Amygdala (tissue), 56 donors: Measurements from ENCODE around the gene OSBPL2.

Experiments used
- DNase-seq, 56 donors: peaks; one replicate each; lab custom pipeline; 2025; lab: John Stamatoyannopoulos, UW

Gene OSBPL2

DNA sequence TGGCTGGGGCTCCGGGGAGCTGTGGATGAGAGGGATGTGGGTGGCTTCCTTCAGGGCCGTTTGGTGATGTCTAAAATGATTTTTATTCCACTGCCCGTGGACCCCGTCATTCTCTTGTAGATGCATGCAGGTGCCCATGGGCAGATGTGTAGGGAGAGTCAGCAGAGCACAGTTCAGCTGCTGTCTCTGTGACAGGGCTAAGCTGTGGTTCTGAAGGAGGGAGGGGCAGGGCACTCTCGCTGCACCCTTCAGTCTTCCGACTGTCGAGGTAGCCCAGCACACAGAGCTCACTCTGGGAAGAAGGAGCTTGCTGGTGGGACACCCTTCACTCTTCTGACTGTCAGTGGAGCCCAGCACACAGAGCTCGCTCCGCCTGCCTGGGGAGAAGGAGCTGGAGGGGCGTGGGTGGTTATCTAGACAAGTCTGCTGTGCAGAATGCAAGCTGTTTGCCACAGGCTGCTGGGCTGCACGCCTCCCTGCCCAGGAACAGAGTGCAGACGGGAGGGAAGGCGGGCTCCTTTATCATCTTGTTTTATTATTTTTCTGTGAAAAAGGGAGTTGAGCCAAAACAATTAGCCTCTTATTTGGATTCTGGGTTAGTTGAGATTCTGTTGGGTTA lies 36.1 kb downstream of the OSBPL2 start:
- DNase-seq = peak in 38 of 56 donors; percentile 6 to 86 (median 44)

DNA sequence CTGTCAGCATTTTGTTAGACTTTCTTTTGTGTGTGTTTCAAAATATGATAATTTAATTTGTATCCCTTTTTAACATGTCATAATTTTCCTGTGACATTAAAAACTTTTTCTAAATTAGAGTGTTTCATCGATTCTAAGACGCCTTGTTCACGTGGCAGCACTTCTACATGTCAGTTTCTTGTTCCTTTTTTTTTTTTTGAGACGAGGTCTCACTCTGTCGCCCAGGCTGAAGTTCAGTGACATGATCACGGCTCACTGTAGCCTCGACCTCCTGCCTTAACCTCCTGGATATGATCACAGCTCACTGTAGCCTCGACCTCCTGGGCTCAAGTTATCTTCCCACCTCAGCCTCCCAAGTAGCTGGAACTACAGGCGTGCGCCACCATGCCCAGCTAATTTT lies 36.9 kb downstream of the OSBPL2 start:
- no peak for DNase-seq

DNA sequence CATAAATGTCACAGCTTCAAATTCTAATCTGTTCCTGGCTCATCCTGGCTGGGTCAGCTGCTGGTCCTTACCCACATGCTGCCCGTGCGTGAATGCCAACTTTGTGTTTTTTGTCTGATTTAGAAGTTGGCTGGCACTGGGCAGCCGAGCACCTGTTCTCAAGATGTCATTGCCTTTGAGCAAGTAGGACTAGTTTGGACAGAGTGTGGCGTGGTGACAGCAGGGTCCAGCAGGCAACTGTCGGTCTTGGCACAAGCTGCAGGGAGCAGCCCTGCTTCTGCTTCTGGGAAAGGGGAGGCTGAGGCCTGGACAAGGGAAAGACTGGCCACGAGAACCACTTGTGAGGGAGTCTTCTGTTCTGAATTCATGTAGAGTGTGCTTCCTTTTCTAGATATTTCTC lies 38.1 kb downstream of the OSBPL2 start:
- peak in 21 of 56 donors; percentile 7 to 59 (median 25) for DNase-seq

DNA sequence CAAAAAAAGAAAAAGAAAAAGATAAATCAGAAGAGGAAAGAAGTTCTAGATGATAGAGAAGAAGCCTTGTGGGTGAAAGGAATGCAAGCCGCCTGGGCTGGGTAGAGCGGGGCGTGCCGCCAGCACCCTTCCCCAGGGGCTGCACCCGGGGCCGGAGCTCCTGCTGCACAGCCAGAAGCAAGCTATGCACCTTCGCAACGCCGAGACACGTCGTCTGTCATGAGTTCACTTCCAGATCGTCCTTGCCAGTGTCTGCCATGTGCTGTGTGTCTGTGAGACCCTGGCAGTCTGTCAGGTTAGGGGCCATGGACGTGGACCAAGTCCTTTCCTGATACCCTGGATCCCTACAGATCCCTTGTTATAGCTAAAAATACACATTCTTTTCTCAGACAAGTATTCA lies 38.9 kb downstream of the OSBPL2 start:
- no peak for DNase-seq

DNA sequence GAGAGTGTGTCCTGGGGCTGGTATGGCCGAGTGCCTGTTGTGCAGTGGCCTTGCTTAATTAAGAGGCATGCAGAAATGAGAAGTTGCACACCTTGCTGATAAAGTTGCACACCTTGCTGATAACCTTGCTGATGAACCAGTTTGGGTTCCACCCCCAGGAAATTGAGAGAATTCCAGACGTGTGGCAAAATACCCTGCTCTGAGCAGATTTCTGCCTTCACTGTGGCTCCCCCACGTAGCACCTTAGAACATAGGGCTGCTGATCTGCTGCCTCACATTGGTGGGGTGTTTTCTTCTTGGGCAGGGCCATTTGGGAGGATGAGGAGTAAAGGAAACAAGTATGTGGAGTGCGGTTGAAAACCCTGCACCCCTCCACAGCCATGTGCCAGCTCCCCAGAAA lies 42.0 kb downstream of the OSBPL2 start:
- no peak for DNase-seq

DNA sequence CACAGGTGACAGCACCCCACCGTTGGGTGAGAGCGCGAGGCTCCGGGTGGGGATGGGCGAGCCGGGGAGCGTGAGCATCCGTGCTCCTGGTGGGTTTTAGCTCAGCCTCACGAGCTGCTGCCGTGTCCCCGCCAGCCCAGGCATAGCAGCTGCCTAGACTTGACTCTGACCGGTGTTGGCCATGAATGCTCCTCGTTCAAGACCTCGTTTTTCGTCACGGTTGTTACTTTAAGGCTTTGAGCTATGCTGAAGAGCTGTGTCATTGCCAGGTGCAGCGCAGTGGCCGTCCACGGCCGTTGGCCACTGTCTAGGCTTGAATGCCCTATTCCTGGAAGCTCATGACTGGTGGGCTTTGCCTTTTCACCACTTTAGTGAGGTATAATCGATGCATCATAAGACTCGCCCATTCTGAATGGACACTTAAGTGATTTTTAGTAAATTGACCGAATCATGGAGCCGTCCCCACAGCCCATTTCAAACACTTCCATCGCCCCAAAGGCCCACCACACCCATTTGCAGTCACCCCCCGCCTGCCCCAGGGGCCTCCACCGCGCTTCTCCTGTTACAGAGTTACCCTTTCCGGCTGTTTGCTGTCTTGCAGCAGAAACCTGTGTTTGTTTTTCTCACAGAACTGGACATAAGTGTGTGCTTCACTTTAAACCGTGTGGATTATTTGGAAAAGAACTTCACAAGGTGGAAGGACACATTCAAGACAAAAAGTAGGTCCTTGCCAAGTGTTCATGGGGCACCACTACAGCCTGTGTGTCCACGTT lies 43.0 kb downstream of the OSBPL2 start:
- no peak for DNase-seq

DNA sequence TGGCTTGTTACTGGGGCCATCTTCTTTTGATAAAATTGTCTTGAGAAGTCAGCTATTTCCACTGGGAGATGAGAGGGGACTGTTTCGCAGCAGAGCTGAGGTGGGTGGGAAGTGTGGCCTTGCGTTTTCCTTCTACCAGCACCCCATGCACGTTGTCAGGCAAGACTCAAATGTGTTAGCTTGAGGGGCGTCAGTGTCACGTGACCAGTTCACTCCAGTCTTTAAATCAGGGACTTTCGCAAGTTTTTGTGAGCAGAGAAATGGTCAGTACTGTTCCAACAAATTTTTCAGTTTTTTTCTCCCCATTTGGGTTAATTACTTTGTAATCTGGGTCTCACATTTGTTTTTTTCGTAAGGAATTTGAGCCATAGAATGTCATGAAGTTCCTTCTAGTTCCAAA lies 43.8 kb downstream of the OSBPL2 start:
- DNase-seq = no peak

DNA sequence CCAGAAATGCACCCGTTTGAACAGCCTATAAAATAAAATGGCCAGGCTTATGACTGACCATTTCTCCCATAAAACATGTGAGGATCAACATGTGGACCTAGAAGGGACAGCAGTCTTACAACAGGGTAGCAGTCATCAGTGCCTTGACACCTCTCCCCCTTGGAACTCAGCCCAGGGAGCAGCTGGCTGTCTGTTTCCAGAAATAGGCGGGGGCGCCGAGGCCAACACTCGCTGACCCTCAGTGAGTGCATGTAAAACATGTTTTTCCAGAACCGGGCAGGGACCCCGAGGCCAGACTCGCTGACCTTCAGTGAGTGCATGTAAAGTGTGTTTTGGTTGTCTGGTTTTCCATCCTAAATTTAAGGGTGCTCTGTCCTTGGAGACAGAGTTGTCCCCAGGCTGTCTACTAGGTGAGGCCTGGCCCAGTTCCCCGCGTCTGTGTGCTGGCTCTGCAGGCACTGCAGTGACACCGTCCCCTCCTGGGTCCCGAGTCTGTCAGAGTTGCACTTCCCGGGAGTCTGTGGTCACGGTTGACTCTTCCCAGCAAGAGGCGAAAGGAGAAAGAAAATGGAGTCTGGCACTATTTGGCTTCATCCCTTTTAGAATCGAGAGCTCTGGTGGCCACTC lies 44.7 kb downstream of the OSBPL2 start:
- DNase-seq = no peak

DNA sequence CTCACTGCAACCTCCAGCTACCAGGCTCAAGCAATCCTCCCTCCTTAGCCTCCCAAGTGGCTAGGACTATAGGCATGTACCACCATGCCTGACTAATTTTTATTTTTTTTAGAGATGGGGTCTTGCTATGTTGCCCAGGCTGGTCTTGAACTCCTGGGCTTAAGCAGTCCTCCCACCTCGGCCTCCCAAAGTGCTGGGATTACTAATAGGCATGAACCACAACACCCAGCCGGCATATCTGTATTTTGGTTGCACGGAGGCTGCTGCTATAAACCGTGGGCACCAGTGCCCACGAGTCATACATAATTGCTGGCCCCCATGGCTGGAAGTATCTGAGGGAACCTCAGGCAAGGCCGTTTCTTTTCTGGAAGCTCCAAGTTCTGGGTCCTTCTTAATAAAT lies 46.1 kb downstream of the OSBPL2 start:
- no peak for DNase-seq

DNA sequence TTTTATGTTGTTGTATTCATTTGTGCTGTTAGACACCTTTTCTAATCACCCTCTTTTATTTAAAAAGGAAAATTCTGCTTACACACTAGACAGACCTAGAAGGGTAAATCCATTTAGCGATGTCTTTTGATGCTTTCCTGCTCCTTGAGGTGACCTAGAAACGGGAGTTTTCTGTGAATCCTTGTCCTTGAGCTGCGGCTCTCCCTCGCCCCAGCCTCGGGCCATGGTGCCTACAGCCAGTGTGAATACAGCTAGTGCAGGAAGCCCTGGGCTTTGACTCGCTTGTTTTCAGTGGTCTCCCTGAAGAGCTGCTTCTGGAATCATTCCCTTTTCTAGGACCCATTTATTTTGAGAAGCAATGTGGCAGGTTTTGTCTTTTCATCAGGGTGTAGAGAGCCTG lies 46.8 kb downstream of the OSBPL2 start:
- DNase-seq = peak in 1 of 56 donors; percentile 3

DNA sequence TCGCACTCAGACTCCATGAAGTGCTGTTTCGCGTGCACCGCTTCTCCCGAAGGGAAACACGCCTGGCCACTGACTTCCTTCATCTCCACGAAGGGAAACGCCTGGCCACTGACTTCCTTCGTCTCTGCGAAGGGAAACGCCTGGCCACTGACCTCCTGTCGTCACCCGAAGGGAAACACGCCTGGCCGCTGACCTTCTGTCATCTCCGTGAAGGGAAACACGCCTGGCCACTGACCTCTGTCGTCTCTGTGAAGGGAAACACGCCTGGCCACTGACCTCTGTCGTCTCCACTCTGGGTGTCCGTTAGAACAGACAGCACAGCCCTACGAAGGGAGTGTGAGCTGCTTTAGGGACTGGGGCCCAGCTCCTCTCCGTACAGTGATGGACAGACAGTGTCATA lies 47.4 kb downstream of the OSBPL2 start:
- DNase-seq = no peak

DNA sequence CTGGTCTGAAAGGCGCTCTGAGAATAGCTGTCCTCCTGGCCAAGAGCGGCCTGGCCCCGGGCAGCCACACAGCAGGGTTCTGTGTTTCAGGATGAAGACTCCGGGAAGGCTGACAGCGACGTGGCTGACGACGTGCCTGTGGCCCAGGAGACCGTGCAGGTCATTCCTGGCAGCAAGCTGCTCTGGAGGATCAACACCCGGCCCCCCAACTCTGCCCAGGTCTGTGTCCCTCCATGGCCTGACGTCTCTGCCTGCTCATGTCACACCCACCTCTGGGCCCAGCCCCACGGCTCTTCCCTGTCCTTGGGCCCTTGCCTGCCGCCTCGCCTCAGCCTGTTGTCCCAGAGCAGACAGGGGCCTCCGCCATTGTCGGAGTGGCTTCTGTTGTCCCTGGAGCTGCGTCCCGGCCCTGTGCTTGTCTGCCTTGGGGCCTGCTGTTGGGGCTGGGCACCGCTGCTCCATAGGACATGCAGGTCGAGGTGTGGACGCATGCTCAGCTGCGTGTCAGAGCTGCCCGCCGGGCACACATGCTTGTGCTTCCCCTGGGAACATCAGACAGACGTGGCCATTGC lies 48.3 kb downstream of the OSBPL2 start:
- DNase-seq = no peak

DNA sequence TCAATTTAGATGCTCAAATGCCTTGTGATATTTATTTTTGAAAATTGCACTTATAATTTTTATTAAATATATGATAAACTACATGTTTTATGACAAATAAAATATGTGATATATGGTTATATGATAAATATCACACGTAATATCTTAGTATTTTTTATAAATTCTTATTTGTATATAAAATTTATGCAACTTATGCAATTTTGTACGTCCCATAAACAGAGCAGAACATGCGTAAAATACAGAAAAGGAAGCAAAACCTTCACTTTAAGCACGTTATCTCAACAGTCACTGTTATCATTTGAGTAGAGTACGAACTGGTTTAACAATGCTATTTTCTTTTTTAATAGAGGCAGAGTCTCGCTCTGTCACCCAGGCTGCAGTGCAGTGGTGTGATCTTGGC lies 48.8 kb downstream of the OSBPL2 start:
- DNase-seq = no peak

DNA sequence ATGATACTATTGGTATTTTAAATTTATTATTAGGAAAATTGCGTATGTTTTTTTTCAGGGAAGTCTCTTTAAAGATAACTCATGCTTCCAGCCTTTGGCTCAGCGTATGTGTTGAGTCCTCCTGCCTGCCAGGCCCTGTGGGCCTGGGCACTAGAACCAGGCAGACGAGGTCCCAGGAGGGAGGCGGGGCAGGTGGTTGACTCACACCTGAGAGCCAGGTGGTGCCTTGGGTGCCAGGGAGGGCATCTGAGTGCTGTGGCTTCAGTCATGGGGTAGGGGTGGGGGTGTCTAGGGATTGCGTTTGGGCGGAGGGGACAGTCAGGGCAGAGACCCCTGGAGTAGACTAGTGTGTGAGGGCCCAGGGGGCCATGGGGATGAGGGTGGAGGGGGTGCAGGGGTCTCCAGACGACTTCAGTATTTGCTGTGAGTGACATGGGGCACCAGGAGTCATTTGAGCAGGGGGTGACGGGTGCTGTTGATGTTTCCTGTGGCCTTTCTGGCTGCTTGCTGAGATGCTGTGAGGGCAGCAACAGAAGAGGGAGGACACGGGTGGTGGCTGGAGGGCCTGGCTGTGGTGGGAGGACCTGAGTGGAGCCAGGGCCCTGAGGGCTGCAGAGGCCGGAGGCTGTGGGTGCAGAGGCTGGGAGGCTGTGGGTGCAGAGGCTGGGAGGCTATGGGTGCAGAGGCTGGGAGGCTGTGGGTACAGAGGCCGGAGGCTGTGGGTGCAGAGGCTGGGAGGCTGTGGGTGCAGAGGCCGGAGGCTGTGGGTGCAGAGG lies 49.6 kb downstream of the OSBPL2 start:
- no peak for DNase-seq

DNA sequence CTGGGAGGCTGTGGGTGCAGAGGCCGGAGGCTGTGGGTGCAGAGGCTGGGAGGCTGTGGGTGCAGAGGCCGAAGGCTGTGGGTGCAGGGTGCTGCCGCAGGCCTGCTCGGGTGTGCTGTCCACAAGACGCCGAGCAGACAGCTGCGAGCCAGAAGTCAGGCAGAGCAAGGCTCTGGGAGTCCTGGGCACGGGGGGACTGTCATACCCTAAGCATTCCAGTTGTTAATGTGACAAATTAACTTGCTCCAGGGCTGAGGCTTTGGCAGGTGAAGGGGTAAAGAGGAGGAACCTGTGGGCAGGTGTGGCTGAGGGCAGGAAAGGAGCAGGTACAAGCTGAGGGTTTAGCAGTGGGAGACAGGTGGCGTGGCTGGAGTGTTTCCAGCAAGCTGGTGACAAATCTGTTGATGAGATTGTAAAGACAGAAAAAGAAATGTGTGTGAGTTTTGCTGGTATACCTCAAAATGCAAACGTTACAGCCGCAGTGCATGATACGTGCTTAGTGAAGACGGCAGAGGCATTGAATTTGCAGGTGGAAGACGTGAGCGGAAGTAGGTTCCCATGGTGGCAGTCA lies 50.3 kb downstream of the OSBPL2 start:
- DNase-seq = no peak

DNA sequence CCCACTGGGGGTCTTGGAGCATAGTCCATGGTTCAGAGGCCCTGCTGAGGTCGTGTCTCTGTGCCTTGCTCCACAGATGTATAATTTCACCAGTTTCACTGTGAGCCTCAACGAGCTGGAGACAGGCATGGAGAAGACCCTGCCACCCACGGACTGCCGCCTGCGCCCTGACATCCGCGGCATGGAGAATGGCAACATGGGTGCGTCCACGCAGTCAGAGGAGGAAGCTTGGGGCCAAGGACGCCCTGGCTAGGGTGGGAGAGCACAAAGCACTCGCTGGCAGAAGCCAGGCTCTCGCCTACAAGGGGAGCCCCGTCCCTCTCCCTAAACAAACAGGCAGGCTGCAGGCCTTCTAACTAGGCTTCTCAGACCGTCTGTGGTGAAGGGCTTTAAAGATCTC lies 50.8 kb downstream of the OSBPL2 start:
- DNase-seq = no peak

DNA sequence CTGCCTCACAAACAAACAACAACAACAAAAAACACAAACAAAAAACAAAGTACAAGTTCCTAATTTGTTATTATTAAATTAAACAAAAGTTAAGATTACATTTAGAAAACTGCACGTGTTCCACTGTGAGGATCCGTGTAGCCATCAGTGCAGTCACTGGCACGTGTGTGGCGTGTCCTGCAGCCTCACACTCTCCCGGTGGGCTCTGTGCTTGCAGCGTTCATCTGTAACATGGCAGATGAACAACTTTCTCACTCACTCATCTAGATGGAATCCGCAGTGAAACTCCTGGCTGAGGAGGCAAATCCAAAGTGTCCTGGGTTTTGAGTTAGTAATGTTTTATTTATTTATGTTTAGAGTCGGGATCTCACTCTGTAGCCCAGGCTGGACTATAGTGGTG lies 51.6 kb downstream of the OSBPL2 start:
- no peak for DNase-seq

DNA sequence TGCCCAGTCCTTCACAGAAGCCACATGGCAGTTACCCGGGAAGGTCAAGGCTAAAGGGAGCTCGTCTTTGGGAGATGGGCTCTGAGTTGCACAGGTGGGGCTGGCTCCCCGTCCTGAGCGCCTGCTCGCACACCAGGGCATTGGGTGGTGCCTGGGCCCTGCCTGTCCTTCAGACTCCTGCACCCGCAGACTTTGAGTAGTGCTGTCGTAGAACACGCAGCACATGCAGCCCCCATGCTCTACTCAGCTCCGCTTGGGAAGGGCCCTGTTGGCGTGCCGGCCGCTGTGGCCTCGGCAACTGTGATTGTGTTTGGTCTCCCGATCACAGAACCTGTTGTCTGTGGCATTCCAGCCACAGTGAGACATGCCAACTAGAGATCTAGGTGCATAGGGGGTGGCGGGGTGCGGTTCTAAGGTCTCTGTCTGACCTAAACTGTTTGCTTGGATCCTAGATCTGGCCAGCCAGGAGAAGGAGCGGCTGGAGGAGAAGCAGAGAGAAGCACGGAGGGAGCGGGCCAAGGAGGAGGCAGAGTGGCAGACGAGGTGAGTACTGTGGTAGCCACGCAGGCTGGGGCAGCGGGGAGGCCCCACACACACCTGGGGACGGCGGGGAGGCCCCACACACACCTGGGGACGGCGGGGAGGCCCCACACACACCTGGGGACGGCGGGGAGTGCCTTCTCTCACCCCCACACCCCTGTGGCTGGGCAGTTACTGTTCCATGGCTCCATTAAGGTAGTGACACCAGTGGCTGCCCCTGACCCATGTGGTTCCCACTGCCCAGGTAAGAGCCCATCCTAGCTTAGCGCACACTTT lies 53.1 kb downstream of the OSBPL2 start:
- DNase-seq = no peak

DNA sequence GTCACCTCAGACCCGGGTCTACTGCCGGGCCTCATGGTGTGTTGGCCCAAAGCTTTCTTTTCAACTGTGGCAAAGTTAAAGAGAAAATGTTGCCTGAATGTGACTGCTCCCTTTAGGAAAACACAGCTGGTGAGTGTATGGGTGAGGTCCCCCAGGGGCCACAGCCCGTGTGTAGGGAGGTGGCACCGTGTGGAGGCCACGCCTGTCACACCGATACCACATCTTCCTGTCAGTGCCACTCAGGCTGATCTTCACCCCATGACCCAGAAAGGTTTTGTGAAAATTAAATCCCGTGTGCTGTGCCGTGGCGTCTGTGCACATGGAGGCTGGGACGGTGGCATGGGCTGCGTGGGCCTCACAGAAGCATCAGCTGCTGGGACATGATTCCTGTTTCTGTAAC lies 53.8 kb downstream of the OSBPL2 start:
- DNase-seq = no peak
